WTC11 (cell line): Measurements from ENCODE around the gene ASTN2.

Source experiments
- FOXJ3 ChIP-seq: sonication (generic); formaldehyde crosslinking; IDR thresholded peaks from 2 replicates; pipeline ENCODE4 v1.9.0; 2021; ENCODE audit warnings: missing genetic modification reagents, mild to moderate bottlenecking, borderline replicate concordance
- IRF2 ChIP-seq: sonication (generic); formaldehyde crosslinking; IDR thresholded peaks from 2 replicates; pipeline ENCODE4 v1.8.0; 2022; ENCODE audit warnings: low read depth, missing genetic modification reagents, borderline replicate concordance
- NFE2L1 ChIP-seq: sonication (generic); formaldehyde crosslinking; IDR thresholded peaks from 2 replicates; pipeline ENCODE4 v1.8.1; 2023; ENCODE audit warnings: missing genetic modification reagents
- TF ChIP-seq, protein P1 (sequence below): sonication (generic); formaldehyde crosslinking; IDR thresholded peaks from 2 replicates; pipeline ENCODE4 v1.8.1; 2023; ENCODE audit warnings: mild to moderate bottlenecking, missing genetic modification reagents
- TF ChIP-seq, protein P2 (sequence below): fragments of 200-600 bp; IDR thresholded peaks from 2 replicates; pipeline ENCODE4 v1.8.0; 2022; ENCODE audit warnings: antibody characterized with exemption
- TF ChIP-seq, protein P3 (sequence below): sonication (generic); formaldehyde crosslinking; IDR thresholded peaks from 2 replicates; pipeline ENCODE4 v1.8.1; 2022; ENCODE audit warnings: mild to moderate bottlenecking, moderate library complexity, missing genetic modification reagents
- TF ChIP-seq, protein P4 (sequence below): sonication (generic); formaldehyde crosslinking; IDR thresholded peaks from 2 replicates; pipeline ENCODE4 v1.8.0; 2022; ENCODE audit warnings: mild to moderate bottlenecking, missing genetic modification reagents

DNA sequence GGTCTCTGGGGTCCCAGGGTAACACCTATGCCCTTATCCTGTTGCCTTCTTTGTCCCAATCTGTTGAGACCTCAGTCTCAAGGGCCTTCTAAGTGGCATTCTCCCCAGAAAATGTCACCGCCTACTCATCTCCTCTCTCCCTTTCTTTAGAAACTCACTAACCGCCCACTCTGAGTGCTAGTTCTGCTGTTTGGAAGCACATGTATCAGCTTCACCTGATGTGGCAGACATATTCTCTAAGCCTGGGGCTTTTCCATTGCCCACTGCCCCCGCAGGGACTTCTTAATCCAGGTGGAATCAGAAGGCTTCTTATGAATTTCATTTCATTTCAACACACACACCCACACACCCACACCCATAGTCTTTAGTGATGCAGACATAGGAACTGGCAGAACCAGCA lies 165.1 kb downstream of the ASTN2 start:
- TF ChIP-seq NFE2L1 (CRISPR knock-in tag) (no peak), FOXJ3 (CRISPR knock-in tag) (no peak), IRF2 (CRISPR knock-in tag) (no peak)
- TF ChIP-seq, protein P1, sequence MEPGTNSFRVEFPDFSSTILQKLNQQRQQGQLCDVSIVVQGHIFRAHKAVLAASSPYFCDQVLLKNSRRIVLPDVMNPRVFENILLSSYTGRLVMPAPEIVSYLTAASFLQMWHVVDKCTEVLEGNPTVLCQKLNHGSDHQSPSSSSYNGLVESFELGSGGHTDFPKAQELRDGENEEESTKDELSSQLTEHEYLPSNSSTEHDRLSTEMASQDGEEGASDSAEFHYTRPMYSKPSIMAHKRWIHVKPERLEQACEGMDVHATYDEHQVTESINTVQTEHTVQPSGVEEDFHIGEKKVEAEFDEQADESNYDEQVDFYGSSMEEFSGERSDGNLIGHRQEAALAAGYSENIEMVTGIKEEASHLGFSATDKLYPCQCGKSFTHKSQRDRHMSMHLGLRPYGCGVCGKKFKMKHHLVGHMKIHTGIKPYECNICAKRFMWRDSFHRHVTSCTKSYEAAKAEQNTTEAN (CRISPR knock-in tag), result no peak
- TF ChIP-seq, protein P2, sequence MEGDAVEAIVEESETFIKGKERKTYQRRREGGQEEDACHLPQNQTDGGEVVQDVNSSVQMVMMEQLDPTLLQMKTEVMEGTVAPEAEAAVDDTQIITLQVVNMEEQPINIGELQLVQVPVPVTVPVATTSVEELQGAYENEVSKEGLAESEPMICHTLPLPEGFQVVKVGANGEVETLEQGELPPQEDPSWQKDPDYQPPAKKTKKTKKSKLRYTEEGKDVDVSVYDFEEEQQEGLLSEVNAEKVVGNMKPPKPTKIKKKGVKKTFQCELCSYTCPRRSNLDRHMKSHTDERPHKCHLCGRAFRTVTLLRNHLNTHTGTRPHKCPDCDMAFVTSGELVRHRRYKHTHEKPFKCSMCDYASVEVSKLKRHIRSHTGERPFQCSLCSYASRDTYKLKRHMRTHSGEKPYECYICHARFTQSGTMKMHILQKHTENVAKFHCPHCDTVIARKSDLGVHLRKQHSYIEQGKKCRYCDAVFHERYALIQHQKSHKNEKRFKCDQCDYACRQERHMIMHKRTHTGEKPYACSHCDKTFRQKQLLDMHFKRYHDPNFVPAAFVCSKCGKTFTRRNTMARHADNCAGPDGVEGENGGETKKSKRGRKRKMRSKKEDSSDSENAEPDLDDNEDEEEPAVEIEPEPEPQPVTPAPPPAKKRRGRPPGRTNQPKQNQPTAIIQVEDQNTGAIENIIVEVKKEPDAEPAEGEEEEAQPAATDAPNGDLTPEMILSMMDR, result no peak
- TF ChIP-seq, protein P3, sequence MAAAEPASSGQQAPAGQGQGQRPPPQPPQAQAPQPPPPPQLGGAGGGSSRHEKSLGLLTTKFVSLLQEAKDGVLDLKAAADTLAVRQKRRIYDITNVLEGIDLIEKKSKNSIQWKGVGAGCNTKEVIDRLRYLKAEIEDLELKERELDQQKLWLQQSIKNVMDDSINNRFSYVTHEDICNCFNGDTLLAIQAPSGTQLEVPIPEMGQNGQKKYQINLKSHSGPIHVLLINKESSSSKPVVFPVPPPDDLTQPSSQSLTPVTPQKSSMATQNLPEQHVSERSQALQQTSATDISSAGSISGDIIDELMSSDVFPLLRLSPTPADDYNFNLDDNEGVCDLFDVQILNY, result no peak
- TF ChIP-seq, protein P4, sequence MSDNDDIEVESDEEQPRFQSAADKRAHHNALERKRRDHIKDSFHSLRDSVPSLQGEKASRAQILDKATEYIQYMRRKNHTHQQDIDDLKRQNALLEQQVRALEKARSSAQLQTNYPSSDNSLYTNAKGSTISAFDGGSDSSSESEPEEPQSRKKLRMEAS (CRISPR knock-in tag), result no peak
